SIG-M5 treated with dmso at 0.1 percent for 504 hours (cell line): Measurements from ENCODE around the gene FAM43B.

Experiments used
- DNase-seq: peaks from one replicate; lab custom pipeline; 2025; ENCODE audit not compliant: unreplicated experiment; lab: John Stamatoyannopoulos, UW

The FAM43B gene

DNA sequence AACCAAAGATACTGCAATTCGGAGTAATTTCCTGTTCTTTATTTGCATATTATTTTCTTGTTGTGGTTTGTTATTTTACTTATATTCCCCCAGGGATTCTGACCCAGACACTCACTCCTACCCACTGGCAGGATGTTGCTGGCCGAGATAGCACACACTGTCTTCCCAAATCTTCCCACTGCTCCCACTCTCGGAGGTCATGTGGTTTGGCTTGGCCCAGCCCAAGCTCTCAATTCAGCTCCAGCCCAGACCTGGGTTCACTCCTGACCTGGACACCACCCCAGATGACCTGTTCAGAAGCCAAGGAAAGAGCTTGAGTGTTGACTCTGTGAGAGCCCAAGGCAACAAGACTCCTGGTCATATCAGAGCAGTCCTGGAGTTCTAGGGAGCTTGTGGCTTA is 1.2 kb upstream of the FAM43B start:
- DNase-seq, result no peak

DNA sequence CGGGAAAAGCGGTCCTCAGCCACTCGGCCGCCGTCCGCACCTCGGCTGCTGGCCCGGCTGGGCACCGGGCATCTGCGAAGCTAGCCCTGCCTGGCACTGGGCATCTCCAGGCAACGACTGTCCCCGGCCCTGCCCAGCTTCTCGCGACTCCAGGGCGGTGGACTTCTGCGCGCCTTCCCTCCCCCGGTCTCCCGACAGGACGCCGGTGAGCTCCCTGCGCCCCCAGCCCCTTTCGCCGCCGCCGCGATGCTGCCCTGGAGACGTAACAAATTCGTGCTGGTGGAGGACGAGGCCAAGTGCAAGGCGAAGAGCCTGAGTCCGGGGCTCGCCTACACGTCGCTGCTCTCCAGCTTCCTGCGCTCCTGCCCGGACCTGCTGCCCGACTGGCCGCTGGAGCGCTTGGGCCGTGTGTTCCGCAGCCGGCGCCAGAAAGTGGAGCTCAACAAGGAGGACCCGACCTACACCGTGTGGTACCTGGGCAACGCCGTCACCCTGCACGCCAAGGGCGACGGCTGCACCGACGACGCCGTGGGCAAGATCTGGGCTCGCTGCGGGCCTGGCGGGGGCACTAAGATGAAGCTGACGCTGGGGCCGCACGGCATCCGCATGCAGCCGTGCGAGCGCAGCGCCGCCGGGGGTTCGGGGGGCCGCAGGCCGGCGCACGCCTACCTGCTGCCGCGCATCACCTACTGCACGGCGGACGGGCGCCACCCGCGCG is 514 bp downstream of the FAM43B start:
- DNase-seq, result no peak

DNA sequence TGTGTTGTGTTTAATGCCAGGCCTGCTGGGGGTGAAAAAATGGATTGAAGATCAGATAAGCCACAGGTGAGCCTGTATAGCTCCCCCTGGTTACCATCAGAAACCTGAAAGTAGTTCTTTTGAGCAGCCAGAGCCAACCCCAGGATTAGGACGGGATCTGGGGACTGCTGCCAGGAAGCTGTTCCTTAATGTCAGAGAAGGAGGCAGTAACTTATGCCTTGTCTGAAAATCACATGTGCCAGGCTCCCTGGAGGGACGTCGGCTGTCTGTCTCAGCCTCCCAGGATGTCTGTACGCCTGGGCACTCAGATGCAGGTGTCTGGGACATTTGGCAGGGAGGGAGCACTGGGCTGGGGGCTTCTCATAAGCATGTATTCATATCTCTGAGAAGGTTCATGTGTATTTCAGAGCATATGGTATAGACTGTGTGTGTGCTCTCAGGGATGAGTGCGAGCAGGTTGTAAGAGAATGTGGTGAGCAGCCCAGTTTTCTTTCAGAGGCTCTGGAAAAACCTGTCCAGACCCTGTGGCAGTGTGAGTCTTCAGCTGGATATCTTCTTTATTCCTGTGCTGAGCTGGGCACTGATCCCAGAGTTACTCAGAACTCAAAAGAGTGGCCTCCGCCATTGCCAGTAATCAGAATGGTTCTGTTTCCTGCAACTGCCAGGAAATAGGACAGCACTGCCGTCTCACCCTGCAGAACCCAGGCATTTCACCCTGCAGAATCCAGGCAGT is 2.8 kb downstream of the FAM43B start:
- DNase-seq, result no peak

DNA sequence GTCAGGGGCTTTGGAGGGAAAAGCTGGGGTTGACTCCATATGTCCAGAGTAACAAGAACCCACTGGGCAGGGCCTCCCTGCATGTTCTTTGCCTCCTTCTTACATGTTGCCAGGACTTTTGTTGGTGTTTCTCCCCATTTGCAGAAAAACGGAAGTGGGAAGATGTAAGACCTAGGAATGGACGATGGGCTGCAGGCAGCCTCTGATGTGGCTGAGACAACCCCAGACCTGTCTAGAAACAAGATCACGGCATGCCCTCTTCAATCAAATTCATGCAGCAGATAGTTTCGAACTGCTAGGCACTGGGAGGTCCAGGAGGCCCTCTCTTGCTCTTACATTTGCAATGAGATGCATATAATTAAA is 3.4 kb downstream of the FAM43B start:
- DNase-seq, result no peak

GRCh38 chr1:20558191-20558590 is 5.8 kb downstream of the FAM43B start:
- DNase-seq, result no peak

DNA sequence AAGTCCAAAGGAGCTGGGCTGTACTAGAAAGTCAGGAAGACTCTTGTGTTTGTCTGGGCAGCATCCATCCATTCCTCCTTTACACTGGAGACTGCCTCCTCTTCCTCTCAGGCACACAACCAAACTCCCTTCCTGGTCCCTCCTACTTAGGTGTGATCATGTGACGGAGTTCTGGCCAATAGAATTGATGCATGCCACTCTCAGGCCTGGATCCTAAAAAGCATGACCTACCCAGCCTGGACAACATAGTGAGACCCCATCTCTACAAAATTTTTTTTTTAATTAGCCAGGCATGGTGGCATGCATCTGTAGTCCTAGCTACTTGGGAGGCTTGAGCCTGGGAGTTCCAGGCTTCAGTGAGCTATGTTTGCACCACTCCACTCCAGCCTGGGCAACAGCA is 8.6 kb downstream of the FAM43B start:
- DNase-seq, result no peak

GRCh38 chr1:20565234-20565633 is 12.9 kb downstream of the FAM43B start:
- no peak for DNase-seq

DNA sequence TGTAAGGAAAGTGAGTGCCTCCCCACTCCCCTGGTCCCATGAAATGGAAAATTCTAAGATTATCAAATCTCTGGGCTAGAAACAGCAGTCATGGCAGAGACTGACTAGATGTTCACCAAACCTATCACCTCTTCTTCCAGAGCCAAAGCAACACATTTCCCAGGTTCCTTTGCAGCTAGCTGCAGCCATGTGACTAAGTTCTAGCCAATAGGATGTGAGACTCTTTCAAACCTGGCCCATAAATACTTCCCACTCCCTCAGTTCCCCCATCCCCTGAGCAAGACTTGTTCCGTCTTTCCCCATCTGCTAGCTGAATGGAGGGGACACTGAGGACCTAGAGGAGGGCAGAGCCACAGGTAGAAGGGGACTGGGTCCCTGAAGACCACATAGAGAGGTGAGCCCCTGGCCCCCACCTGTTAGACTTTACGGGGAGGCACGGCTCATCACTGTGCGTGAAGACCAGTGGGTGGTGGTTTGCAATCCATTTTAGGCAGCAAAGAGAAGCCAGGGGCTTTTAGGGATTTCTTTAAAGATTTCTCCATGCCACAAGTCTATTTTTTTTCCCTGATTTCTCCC is 17.2 kb downstream of the FAM43B start:
- no peak for DNase-seq

- DNase-seq, result no peak
These were observed 19.1 kb downstream of the FAM43B start for GRCh38 chr1:20571427-20571826.

- DNase-seq, result no peak
These were observed 21.6 kb downstream of the FAM43B start for GRCh38 chr1:20573987-20574386.

- DNase-seq, result peak; percentile 66
These were observed 22.5 kb downstream of the FAM43B start for GRCh38 chr1:20574686-20575540.

GRCh38 chr1:20575541-20576336 is 23.4 kb downstream of the FAM43B start:
- no peak for DNase-seq

- DNase-seq, result no peak
These were observed 25.7 kb downstream of the FAM43B start for GRCh38 chr1:20578062-20578461.

DNA sequence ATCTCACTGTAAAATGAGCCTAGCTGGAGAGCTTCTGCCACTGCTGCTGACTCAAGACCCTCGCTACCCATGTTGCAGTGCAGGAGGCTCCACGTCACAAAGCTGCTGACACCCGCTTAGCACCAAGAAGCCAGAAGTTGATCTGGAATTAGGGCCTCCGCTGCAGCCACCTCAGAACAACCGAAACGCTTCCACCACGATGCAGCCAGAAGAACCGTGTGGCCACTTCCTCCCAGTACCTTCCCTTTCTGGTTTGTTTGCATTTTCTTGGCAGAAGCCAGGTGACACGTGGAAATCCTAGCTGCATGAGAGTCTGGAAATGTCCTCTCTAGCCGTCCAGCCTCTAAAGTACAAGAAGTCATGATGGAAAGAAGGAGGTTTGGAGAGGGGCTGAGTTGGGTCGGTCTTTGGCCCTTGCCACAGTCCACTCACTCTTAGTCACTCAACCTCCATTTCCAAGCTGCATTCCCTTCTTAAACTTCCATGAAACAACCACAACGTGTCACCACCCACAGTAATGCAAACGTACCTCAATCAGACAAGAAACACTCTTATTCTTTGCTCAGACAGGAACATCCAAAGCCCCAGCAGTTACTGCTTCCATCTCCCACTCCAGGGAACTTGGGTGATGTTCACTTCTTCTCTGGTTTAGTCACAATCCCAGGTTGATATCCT is 26.5 kb downstream of the FAM43B start:
- no peak for DNase-seq

DNA sequence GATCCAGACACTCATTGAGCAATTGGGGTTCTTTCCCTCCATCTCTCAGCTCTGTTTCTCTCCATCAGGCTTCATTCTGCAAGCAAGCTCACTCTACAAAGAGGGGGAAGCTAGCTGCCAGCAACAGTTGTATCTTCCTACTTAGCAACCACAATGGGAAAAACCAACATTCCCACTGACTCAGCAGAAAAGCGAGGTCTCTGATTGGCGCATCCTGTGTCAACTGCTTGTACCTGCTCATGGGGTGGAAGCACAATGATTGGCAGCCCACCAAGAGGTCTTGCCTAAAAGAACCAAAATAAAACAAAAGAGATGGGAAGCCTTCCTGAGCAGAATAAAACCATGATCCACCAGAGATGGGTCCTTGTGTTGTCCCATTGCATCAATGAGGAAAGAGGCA is 32.5 kb downstream of the FAM43B start:
- no peak for DNase-seq

DNA sequence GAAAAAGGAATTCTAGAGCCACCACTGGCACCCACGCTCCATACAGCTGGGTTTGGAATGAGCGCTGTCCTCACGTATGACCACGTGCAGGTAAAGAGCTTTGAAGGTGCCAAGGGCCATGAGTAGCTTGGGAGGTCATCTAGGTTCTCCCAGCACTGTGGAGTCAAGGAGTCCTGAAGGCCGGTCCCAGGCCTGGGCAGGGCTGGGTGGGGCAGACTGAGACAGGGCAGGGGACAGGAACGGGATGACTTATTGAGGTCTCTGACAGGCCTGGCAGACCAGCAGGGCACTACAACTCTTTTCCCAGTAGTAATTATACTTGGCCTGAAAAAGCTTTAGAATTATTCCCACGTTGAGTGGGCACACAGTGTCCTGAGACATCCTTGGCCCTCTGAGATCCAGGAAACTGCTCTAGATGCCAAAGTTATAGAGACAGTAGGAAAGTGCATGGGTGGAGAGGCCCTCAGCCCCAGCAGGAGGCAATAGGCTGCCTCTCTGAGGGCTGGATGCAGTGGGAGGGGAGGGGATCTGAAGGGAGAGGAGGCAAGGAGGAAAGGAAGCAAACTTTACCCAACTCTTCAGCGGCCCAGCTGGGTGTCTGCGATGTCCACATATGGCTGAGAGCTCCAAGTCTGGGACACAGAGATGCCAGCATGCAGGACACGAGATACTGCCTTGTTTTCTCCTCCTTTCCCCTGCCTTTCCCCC is 34.7 kb downstream of the FAM43B start:
- DNase-seq, result no peak

DNA sequence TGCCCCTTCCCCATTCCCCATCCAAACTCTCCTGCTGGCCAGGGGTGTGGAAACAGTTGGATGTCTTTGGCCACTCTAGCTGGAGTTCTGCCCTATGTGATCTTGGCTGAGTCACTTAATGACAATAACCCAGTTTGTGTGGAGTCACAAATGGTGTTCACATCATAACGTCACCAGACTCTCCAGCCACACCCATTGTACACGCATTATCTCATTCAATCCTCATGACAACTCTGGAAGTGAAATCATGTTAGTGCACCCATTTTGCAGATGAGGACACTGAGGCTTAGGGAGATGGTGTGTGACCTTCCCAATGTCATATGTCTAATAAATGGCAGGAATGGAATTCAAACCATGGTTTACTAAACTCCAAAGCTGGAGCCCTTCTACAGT is 35.3 kb downstream of the FAM43B start:
- no peak for DNase-seq

DNA sequence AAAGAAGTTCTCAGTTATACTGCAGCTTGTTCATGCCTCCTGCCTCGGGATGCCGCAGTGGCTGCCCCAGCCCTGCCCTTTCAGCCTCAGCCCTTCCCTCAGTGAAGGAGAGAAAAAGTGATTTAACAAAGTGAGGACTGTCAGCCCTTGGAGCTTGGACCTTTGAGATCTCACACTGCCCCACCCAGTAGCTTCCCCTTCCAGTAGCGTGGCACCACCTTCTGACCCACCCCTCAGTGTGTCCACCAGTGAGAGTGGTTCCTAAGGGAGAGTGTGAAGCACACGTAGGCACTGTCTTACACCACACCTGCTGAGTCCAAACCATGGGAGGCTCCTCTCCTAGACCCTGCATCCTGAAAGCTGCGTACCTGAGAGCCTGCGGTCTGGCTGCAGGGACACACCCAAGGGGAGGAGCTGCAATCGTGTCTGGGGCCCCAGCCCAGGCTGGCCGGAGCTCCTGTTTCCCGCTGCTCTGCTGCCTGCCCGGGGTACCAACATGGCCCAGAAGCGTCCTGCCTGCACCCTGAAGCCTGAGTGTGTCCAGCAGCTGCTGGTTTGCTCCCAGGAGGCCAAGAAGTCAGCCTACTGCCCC is 36.4 kb downstream of the FAM43B start, which contains the start of gene CDA:
Gene CDA, plus strand, starts transcription at position 464 of the 592 bp plus-strand sequence. Its CDS starts 33 bp downstream, at position 497.
- DNase-seq, result no peak
